KMS-11 (cell line): ENCODE results near the gene OLFM3.

ENCODE experiments used
- H2AFZ ChIP-seq: fragments of 200-600 bp; sonication (generic); 2 replicates; pipeline ENCODE4 v1.6.1; 2016; ENCODE audit warnings: antibody characterized with exemption, mixed run types, low read depth
- H3K27ac ChIP-seq: fragments of 200-600 bp; sonication (generic); 2 replicates; pipeline ENCODE4 v1.6.1; 2016; ENCODE audit warnings: mild to moderate bottlenecking, mixed run types
- H3K27me3 ChIP-seq: fragments of 200-600 bp; sonication (generic); 2 replicates; pipeline ENCODE4 v1.6.1; 2017; ENCODE audit warnings: mild to moderate bottlenecking, low read depth, mixed run types, moderate library complexity; ENCODE audit not compliant: insufficient read depth
- H3K36me3 ChIP-seq: fragments of 200-600 bp; sonication (generic); 2 replicates; pipeline ENCODE4 v1.6.1; 2017; ENCODE audit warnings: mild to moderate bottlenecking, mixed run types; ENCODE audit not compliant: insufficient read depth
- H3K4me1 ChIP-seq: fragments of 200-600 bp; sonication (generic); 2 replicates; pipeline ENCODE4 v1.6.1; 2016; ENCODE audit warnings: mild to moderate bottlenecking, low read depth, mixed run types; ENCODE audit not compliant: poor library complexity, severe bottlenecking
- H3K4me2 ChIP-seq: fragments of 200-600 bp; sonication (generic); 2 replicates; pipeline ENCODE4 v1.7.0; 2016; ENCODE audit warnings: mild to moderate bottlenecking, mixed run types
- H3K4me3 ChIP-seq: fragments of 200-600 bp; sonication (generic); IDR thresholded peaks from 2 replicates; pipeline ENCODE4 v1.6.1; 2017; ENCODE audit warnings: low read depth, low read length, mixed read lengths; ENCODE audit not compliant: insufficient read depth
- H3K79me2 ChIP-seq: fragments of 200-600 bp; sonication (generic); 2 replicates; pipeline ENCODE4 v1.6.1; 2016; ENCODE audit warnings: low read depth, mixed run types; ENCODE audit not compliant: insufficient read depth
- H3K9ac ChIP-seq: fragments of 200-600 bp; sonication (generic); 2 replicates; pipeline ENCODE4 v1.6.1; 2016; ENCODE audit warnings: mild to moderate bottlenecking, mixed run types
- H4K20me1 ChIP-seq: fragments of 200-600 bp; sonication (generic); 2 replicates; pipeline ENCODE4 v1.6.1; 2016; ENCODE audit warnings: mild to moderate bottlenecking, mixed run types; ENCODE audit not compliant: insufficient read depth
- CTCF ChIP-seq: fragments of 200-600 bp; sonication (generic); conservative IDR thresholded peaks from 2 replicates; pipeline ENCODE4 v1.6.1; 2017; ENCODE audit warnings: low read depth, mild to moderate bottlenecking, antibody characterized with exemption, low read length, moderate library complexity, mixed read lengths

Gene OLFM3

GRCh38 chr1:101798417-101798816 lies 198.3 kb downstream of the OLFM3 start:
- H3K27ac ChIP-seq, result no peak overlapping the region
- no peaks in the 10 kb centered on the region for H3K27me3 ChIP-seq
- no peak overlapping the region for H3K4me3 ChIP-seq
- no peak overlapping the region for H2AFZ ChIP-seq
- H3K9ac ChIP-seq, result no peak overlapping the region
- H3K4me1 ChIP-seq, result no peaks in the 10 kb centered on the region
- no peaks in the 10 kb centered on the region for H3K36me3 ChIP-seq
- no peaks in the 10 kb centered on the region for H4K20me1 ChIP-seq
- no peaks in the 10 kb centered on the region for H3K79me2 ChIP-seq
- TF ChIP-seq CTCF, result no peak
- no peak overlapping the region for H3K4me2 ChIP-seq

GRCh38 chr1:101797722-101798121 lies 199.0 kb downstream of the OLFM3 start:
- no peak overlapping the region for H2AFZ ChIP-seq
- TF ChIP-seq CTCF, result no peak
- H3K27ac ChIP-seq, result no peak overlapping the region
- no peaks in the 10 kb centered on the region for H3K4me1 ChIP-seq
- H3K4me3 ChIP-seq, result no peak overlapping the region
- no peaks in the 10 kb centered on the region for H4K20me1 ChIP-seq
- no peaks in the 10 kb centered on the region for H3K79me2 ChIP-seq
- no peak overlapping the region for H3K9ac ChIP-seq
- H3K4me2 ChIP-seq, result no peak overlapping the region
- H3K36me3 ChIP-seq, result no peaks in the 10 kb centered on the region
- H3K27me3 ChIP-seq, result no peaks in the 10 kb centered on the region

- Histone ChIP-seq H3K4me1 (no peaks in the 10 kb centered on the region), H3K4me2 (no peak overlapping the region), H3K27ac (no peak overlapping the region), H3K27me3 (no peaks in the 10 kb centered on the region), H3K36me3 (no peaks in the 10 kb centered on the region), H3K4me3 (no peak overlapping the region), H4K20me1 (no peaks in the 10 kb centered on the region), H3K9ac (no peak overlapping the region), H2AFZ (no peak overlapping the region), H3K79me2 (no peaks in the 10 kb centered on the region)
- no peak for TF ChIP-seq CTCF
These were observed 215.4 kb downstream of the OLFM3 start for GRCh38 chr1:101781201-101781831.

GRCh38 chr1:101769520-101769919 lies 227.2 kb downstream of the OLFM3 start:
- no peak overlapping the region for H3K4me2 ChIP-seq
- TF ChIP-seq CTCF, result peak; percentile 42
- H3K4me1 ChIP-seq, result no peaks in the 10 kb centered on the region
- no peaks in the 10 kb centered on the region for H4K20me1 ChIP-seq
- no peaks in the 10 kb centered on the region for H3K36me3 ChIP-seq
- H3K9ac ChIP-seq, result no peak overlapping the region
- no peak overlapping the region for H3K27ac ChIP-seq
- no peaks in the 10 kb centered on the region for H3K27me3 ChIP-seq
- no peaks in the 10 kb centered on the region for H3K79me2 ChIP-seq
- no peak overlapping the region for H2AFZ ChIP-seq
- no peak overlapping the region for H3K4me3 ChIP-seq
